ENCODE data around the gene PRKRA.
A peak's percentile ranks its signal among the peaks of the same experiment; 100 is the strongest.
"Not testable (repeated sequence)": the region's sequence is repeated elsewhere in the genome, so short reads cannot be mapped to it uniquely, and the experiment has no call there.

The PRKRA gene

GRCh38 chr2:178450774-178451525, at the start of gene PRKRA, which contains the start of gene PJVK:
TSS of gene PRKRA (minus strand) at chr2:178451175. CDS start at chr2:178451030, 145 bp downstream.
TSS of gene PJVK (plus strand) at chr2:178451378. CDS start at chr2:178453410, 2,032 bp downstream.
- DNase-seq, result peak; percentile 97

- no peak for DNase-seq
These were observed 48.7 kb upstream of the PRKRA start for GRCh38 chr2:178499640-178500039.

- no peak for DNase-seq
These were observed 47.2 kb upstream of the PRKRA start for GRCh38 chr2:178498137-178498536.

GRCh38 chr2:178496049-178496448, 45.1 kb upstream of the PRKRA start:
- DNase-seq, result no peak

- no peak for DNase-seq
These were observed 40.6 kb upstream of the PRKRA start for GRCh38 chr2:178491612-178492011.

- peak; percentile 8 for DNase-seq
These were observed 34.4 kb upstream of the PRKRA start for GRCh38 chr2:178485356-178485755.

GRCh38 chr2:178484245-178485041, 33.5 kb upstream of the PRKRA start:
- peak; percentile 31 for DNase-seq

- DNase-seq, result no peak
These were observed 31.5 kb upstream of the PRKRA start for GRCh38 chr2:178482437-178482836.

- DNase-seq, result peak; percentile 93
These were observed 29.5 kb upstream of the PRKRA start, which contains the start of gene PLEKHA3 for GRCh38 chr2:178480227-178481181. TSS of gene PLEKHA3 (plus strand) at chr2:178480457. CDS start at chr2:178480870, 413 bp downstream.

- no peak for DNase-seq
These were observed 28.8 kb upstream of the PRKRA start for GRCh38 chr2:178479758-178480226.

GRCh38 chr2:178479275-178479616, 28.3 kb upstream of the PRKRA start:
- no peak for DNase-seq

- DNase-seq, result peak; percentile 82
These were observed 27.7 kb upstream of the PRKRA start, which contains the start of gene FKBP7 for GRCh38 chr2:178478439-178479274. TSS of gene FKBP7 (minus strand) at chr2:178478600. CDS start at chr2:178478499, 101 bp downstream.

GRCh38 chr2:178478130-178478438, 27.1 kb upstream of the PRKRA start:
- peak; percentile 9 for DNase-seq

GRCh38 chr2:178477443-178478129, 26.6 kb upstream of the PRKRA start:
- peak; percentile 15 for DNase-seq

- no peak for DNase-seq
These were observed 25.5 kb upstream of the PRKRA start for GRCh38 chr2:178476477-178476876.

GRCh38 chr2:178474560-178474959, 23.6 kb upstream of the PRKRA start:
- DNase-seq, result no peak

- peak; percentile 23 for DNase-seq
These were observed 23.0 kb upstream of the PRKRA start for GRCh38 chr2:178473931-178474330.

- DNase-seq, result no peak
These were observed 22.4 kb upstream of the PRKRA start for GRCh38 chr2:178473373-178473772.

GRCh38 chr2:178471313-178471712, 20.3 kb upstream of the PRKRA start:
- not testable (repeated sequence) for DNase-seq

- no peak for DNase-seq
These were observed 18.4 kb upstream of the PRKRA start for GRCh38 chr2:178469219-178469849.
